Measurements from ENCODE around the gene SLC5A4. TPM values are rescaled to one million over a fixed set of nuclear protein-coding genes. Genes with fewer than 3 reads are reported as not detected.
"Not testable (repeated sequence)": the region's sequence is repeated elsewhere in the genome, so short reads cannot be mapped to it uniquely, and the experiment has no call there.

Gene SLC5A4
- total and polyA plus RNA-seq, 12 donors: 0.06 to 0.89 (median 0.20) TPM; not detected in 2

- H3K27me3 ChIP-seq: peaks cover 0 to 51% (median 30%) of the 10 kb centered on the region in 7 donors
- intact Hi-C loops (cut with DNase I): loop anchor here in 7 of 10 donors (2.0 to 10.0 kb wide), 5 partner anchors 65 to 230 kb away; no protein-coding TSS in a partner anchor
- H3K36me3 ChIP-seq: no peaks in the 10 kb centered on the region
- peak overlapping the region in 3 of 10 donors; percentile 21 to 40 (median 35) for H3K4me3 ChIP-seq
- TF ChIP-seq CTCF (IDR thresholded peaks at IDR 0.05): no peak
- no peak for DNase-seq
- no peak overlapping the region for H3K27ac ChIP-seq
- peaks cover 0 to 15% (median 9%) of the 10 kb centered on the region in 9 donors for H3K4me1 ChIP-seq
- 27 to 28% methylated on average over 4 of the region's 4 CpGs for WGBS, 2 donors
- no peaks in the 10 kb centered on the region for H3K9me3 ChIP-seq
- ATAC-seq: no peak
Observed at GRCh38 chr22:32202161-32202538, 53.0 kb downstream of the SLC5A4 start.

- H3K27me3 ChIP-seq: peaks cover 0 to 54% (median 32%) of the 10 kb centered on the region in 7 donors
- peaks cover 0 to 15% (median 9%) of the 10 kb centered on the region in 9 donors for H3K4me1 ChIP-seq
- DNase-seq (no peak), ATAC-seq (no peak)
- no peaks in the 10 kb centered on the region for H3K36me3 ChIP-seq
- no peak overlapping the region for H3K4me3 ChIP-seq
- no peak for TF ChIP-seq CTCF (IDR thresholded peaks at IDR 0.05)
- H3K27ac ChIP-seq: no peak overlapping the region
- 64 to 67% methylated on average over 10 of the region's 10 CpGs for WGBS, 2 donors
- intact Hi-C loops (cut with DNase I): loop anchor here in 7 of 10 donors (5.0 to 10.0 kb wide), 4 partner anchors 174 to 228 kb away; no protein-coding TSS in a partner anchor
- H3K9me3 ChIP-seq: no peaks in the 10 kb centered on the region
Observed at GRCh38 chr22:32200752-32201151, 54.4 kb downstream of the SLC5A4 start.

GRCh38 chr22:32199961-32200360, 55.2 kb downstream of the SLC5A4 start:
- ATAC-seq: no peak
- TF ChIP-seq CTCF (IDR thresholded peaks at IDR 0.05): no peak
- Histone ChIP-seq H3K27ac (no peak overlapping the region), H3K9me3 (no peaks in the 10 kb centered on the region), H3K36me3 (no peaks in the 10 kb centered on the region), H3K4me3 (no peak overlapping the region), H3K4me1 (peaks cover 0 to 15% (median 9%) of the 10 kb centered on the region in 9 donors), H3K27me3 (peaks cover 0 to 52% (median 31%) of the 10 kb centered on the region in 7 donors)
- no peak for DNase-seq
- intact Hi-C loops (cut with DNase I): loop anchor here in 7 of 10 donors (5.0 to 10.0 kb wide), 4 partner anchors 175 to 228 kb away; no protein-coding TSS in a partner anchor
- 81 to 84% methylated on average over 7 of the region's 7 CpGs for WGBS, 2 donors

GRCh38 chr22:32199341-32199740, 55.8 kb downstream of the SLC5A4 start:
- intact Hi-C loops (cut with DNase I): no loop called here
- 89 to 92% methylated on average over 6 of the region's 6 CpGs for WGBS, 2 donors
- Histone ChIP-seq H3K27ac (no peak overlapping the region), H3K4me1 (peaks cover 0 to 13% (median 9%) of the 10 kb centered on the region in 9 donors), H3K9me3 (no peaks in the 10 kb centered on the region), H3K4me3 (no peak overlapping the region), H3K27me3 (peaks cover 0 to 47% (median 27%) of the 10 kb centered on the region in 7 donors), H3K36me3 (no peaks in the 10 kb centered on the region)
- TF ChIP-seq CTCF (IDR thresholded peaks at IDR 0.05): no peak
- DNase-seq (no peak), ATAC-seq (no peak)

- H3K36me3 ChIP-seq; H3K27ac ChIP-seq; intact Hi-C loops (cut with DNase I); H3K9me3 ChIP-seq; ATAC-seq; DNase-seq; H3K4me1 ChIP-seq; H3K4me3 ChIP-seq: not testable (repeated sequence)
- peaks cover 0 to 35% (median 15%) of the 10 kb centered on the region in 7 donors for H3K27me3 ChIP-seq
- WGBS, 2 donors: 82 to 83% methylated on average over 5 of the region's 5 CpGs
Observed at GRCh38 chr22:32197553-32198226, 57.5 kb downstream of the SLC5A4 start.

GRCh38 chr22:32195900-32196299, 59.2 kb downstream of the SLC5A4 start:
- intact Hi-C loops (cut with DNase I); ATAC-seq; H3K27ac ChIP-seq; H3K9me3 ChIP-seq; H3K4me3 ChIP-seq; DNase-seq; H3K36me3 ChIP-seq; H3K4me1 ChIP-seq: not testable (repeated sequence)
- WGBS, 2 donors: 81 to 83% methylated on average over 3 of the region's 3 CpGs
- H3K27me3 ChIP-seq: peaks cover 0 to 40% (median 16%) of the 10 kb centered on the region in 7 donors

- intact Hi-C loops (cut with DNase I); H3K9me3 ChIP-seq; H3K4me1 ChIP-seq; H3K27ac ChIP-seq; H3K4me3 ChIP-seq; ATAC-seq; DNase-seq; H3K36me3 ChIP-seq: not testable (repeated sequence)
- peaks cover 0 to 37% (median 24%) of the 10 kb centered on the region in 7 donors for H3K27me3 ChIP-seq
- 84 to 89% methylated on average over 9 of the region's 9 CpGs for WGBS, 2 donors
Observed at GRCh38 chr22:32193346-32193745, 61.8 kb downstream of the SLC5A4 start.
